Peyer's patch (tissue), 4 donors: ENCODE data around the gene IL12A. TPM values are rescaled to one million over a fixed set of nuclear protein-coding genes. Genes with fewer than 3 reads are reported as not detected.

ENCODE experiments used
- DNase-seq, 3 donors: peaks; one replicate each; pipeline ENCODE4 v3.0.0-alpha.2; 2017 to 2019
- H3K27ac ChIP-seq, 4 donors: fragments of 200-600 bp; sonication (generic); one replicate each; pipeline ENCODE4 v1.5.1; 2016 to 2019
- H3K27me3 ChIP-seq, 2 donors: fragments of 200-600 bp; sonication (generic); one replicate each; pipeline ENCODE4 v1.5.1; 2019
- H3K36me3 ChIP-seq, 3 donors: fragments of 200-600 bp; sonication (generic); one replicate each; pipeline ENCODE4 v1.5.1; 2016 to 2019
- H3K4me1 ChIP-seq, 4 donors: fragments of 200-600 bp; sonication (generic); one replicate each; pipeline ENCODE4 v1.5.1; 2016 to 2019
- H3K4me3 ChIP-seq, 4 donors: fragments of 200-600 bp; sonication (generic); 1 replicate in 3 of 4; 2 replicates in 1 of 4; pipeline ENCODE4 v1.5.1; 2016 to 2019; ENCODE audit warnings: mild to moderate bottlenecking in 1 of 4
- H3K9me3 ChIP-seq, 4 donors: fragments of 200-600 bp; sonication (generic); one replicate each; pipeline ENCODE4 v1.5.1; 2016 to 2019; ENCODE audit warnings: mild to moderate bottlenecking in 1 of 4
- CTCF ChIP-seq, 6 experiments: fragments of 450-650 bp in 4 of 6; fragments of 200-600 bp in 2 of 6; sonication (generic) in 1 of 6; IDR thresholded peaks; one replicate each; pipeline ENCODE4 v1.5.1; 2017 to 2019; ENCODE audit warnings: antibody characterized with exemption in 6 of 6, mild to moderate bottlenecking in 3 of 6, moderate library complexity in 1 of 6
- POLR2A ChIP-seq, 2 donors: fragments of 450-650 bp; IDR thresholded peaks; one replicate each; pipeline ENCODE4 v1.5.1; 2017; ENCODE audit warnings: antibody characterized with exemption in 2 of 2, mild to moderate bottlenecking in 2 of 2, moderate library complexity in 2 of 2
- total RNA-seq, 4 donors: library from RNA; depleted of rRNA; stranded (reverse); fragments of >200 nt; gene quantifications; one replicate each; pipeline ENCODE4 v1.1.0, GENCODE V29; 2016

The IL12A gene
- total RNA-seq, 4 donors from 2014 or later: 1.2 TPM; not detected in 3

DNA sequence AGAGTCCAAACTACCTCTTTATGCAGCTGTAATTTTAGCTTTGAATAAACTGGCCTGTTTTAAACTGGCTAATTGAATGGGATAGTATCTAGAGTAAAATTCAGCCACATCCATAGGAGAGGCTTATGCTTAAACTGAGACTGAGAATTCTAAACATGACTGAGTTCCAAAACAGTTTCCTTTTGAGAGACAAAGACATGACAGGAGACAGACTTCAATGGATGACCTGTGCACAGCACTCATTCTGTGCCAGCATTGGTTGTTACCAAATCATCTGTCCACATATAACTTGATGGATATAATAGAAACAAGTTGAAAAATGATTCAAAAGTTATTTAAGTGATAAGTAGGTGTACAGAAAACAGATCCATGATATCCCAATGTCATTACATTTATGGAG lies 20.9 kb downstream of the IL12A start:
- H3K27me3 ChIP-seq: no peaks in the 10 kb centered on the region
- H3K27ac ChIP-seq: no peak overlapping the region
- no peak for DNase-seq
- TF ChIP-seq CTCF (IDR thresholded peaks at IDR 0.05): no peak
- TF ChIP-seq POLR2A (IDR thresholded peaks at IDR 0.05): no peak
- no peaks in the 10 kb centered on the region for H3K9me3 ChIP-seq
- H3K36me3 ChIP-seq: no peaks in the 10 kb centered on the region
- no peaks in the 10 kb centered on the region for H3K4me1 ChIP-seq
- H3K4me3 ChIP-seq: no peak overlapping the region

DNA sequence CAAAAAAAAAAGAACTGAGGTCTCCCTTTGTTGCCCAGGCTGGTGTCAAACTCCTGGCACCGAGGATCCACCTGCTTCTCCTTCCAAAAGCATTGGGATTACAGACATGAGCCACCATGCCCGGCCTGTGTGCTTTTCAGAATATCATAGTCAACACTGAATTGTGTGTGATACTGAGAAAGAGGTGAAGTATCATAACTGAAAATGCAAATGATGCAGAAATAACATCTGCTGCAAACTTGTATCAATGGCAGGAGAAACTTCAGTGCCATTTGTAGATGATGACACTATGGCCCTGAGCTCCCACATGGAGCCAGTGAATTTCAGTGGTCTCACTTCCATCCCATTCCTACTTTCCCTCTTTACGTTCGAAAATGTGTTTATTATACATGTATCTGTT lies 21.9 kb downstream of the IL12A start:
- Histone ChIP-seq H3K27ac (no peak overlapping the region), H3K4me1 (no peaks in the 10 kb centered on the region), H3K9me3 (no peaks in the 10 kb centered on the region), H3K36me3 (no peaks in the 10 kb centered on the region), H3K4me3 (no peak overlapping the region), H3K27me3 (no peaks in the 10 kb centered on the region)
- no peak for DNase-seq
- no peak for TF ChIP-seq CTCF (IDR thresholded peaks at IDR 0.05)
- no peak for TF ChIP-seq POLR2A (IDR thresholded peaks at IDR 0.05)

- Histone ChIP-seq H3K27me3 (no peaks in the 10 kb centered on the region), H3K4me1 (no peaks in the 10 kb centered on the region), H3K4me3 (no peak overlapping the region), H3K9me3 (no peaks in the 10 kb centered on the region), H3K27ac (peak overlapping the region in 1 of 4 donors; percentile 31), H3K36me3 (no peaks in the 10 kb centered on the region)
- no peak for DNase-seq
- TF ChIP-seq CTCF (IDR thresholded peaks at IDR 0.05) (no peak), POLR2A (IDR thresholded peaks at IDR 0.05) (no peak)
Observed at GRCh38 chr3:160012108-160012507, 23.5 kb downstream of the IL12A start.

DNA sequence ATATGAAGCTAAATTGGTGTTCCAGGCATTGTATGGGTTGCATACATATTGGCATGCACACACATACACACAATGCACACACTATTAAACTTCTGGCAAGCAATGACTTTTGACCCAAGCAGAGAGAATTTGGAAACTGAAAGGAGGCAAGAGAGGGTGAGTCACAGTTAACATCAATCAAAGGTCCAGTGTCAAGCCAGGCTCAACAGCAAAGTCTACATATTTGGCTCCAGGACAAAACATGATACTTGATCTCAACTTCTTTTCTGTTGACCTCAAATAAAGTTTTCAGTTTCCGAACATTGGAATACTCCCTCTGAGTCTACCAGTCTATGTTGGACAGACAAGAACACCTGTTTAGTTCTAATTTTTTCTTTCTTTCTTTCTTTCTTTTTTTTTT lies 28.3 kb downstream of the IL12A start:
- H3K36me3 ChIP-seq: no peaks in the 10 kb centered on the region
- TF ChIP-seq POLR2A (IDR thresholded peaks at IDR 0.05) (no peak), CTCF (IDR thresholded peaks at IDR 0.05) (no peak)
- no peaks in the 10 kb centered on the region for H3K27me3 ChIP-seq
- no peaks in the 10 kb centered on the region for H3K4me1 ChIP-seq
- H3K9me3 ChIP-seq: no peaks in the 10 kb centered on the region
- H3K4me3 ChIP-seq: no peak overlapping the region
- no peak for DNase-seq
- H3K27ac ChIP-seq: no peak overlapping the region

- no peak for DNase-seq
- Histone ChIP-seq H3K27ac (no peak overlapping the region), H3K9me3 (no peaks in the 10 kb centered on the region), H3K27me3 (no peaks in the 10 kb centered on the region), H3K36me3 (no peaks in the 10 kb centered on the region), H3K4me1 (no peaks in the 10 kb centered on the region), H3K4me3 (no peak overlapping the region)
- TF ChIP-seq CTCF (IDR thresholded peaks at IDR 0.05) (no peak), POLR2A (IDR thresholded peaks at IDR 0.05) (no peak)
Observed at GRCh38 chr3:160018959-160019358, 30.3 kb downstream of the IL12A start.

DNA sequence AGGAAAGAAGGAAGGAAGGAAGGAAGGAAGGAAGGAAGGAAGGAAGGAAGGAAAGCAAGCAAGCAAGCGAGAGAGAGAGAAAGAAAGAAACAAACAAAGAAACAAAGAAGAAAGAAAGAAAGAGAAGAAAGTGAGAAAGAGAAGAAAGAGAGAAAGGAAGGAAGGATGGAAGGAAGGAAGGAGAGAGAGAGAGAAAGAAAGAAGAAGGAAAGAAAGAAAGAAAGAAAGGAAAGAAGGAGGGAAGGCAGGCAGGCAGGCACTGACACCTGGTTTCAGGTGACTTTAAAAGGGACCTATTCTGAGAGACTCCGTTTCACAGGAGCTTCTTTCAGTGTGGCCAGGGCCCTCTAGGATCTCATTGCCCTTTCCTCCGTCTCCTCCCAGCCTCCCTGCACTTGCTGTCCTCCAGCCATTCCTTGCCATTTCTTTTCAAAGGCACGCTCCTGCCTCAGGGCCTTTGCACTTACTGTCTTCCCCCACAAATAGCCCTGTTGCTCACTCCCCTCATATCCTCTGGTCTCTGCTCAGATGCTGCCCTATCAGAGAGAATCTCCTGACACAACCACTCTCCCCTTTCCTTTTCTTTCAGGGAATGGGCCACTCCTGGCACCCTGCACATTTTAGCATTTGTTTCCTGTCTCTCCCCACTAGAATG lies 31.5 kb downstream of the IL12A start:
- H3K4me1 ChIP-seq: no peaks in the 10 kb centered on the region
- DNase-seq: no peak
- H3K4me3 ChIP-seq: no peak overlapping the region
- TF ChIP-seq CTCF (IDR thresholded peaks at IDR 0.05): no peak
- no peak for TF ChIP-seq POLR2A (IDR thresholded peaks at IDR 0.05)
- H3K36me3 ChIP-seq: no peaks in the 10 kb centered on the region
- H3K9me3 ChIP-seq: no peaks in the 10 kb centered on the region
- no peak overlapping the region for H3K27ac ChIP-seq
- no peaks in the 10 kb centered on the region for H3K27me3 ChIP-seq
